Chondrocyte (in vitro differentiated cells): Measurements from ENCODE around the gene IRF2. TPM values are rescaled to one million over a fixed set of nuclear protein-coding genes. Genes with fewer than 3 reads are reported as not detected.

Experiments used
- DNase-seq: peaks from one replicate; pipeline ENCODE4 v3.0.0; 2021; ENCODE audit warnings: mixed read lengths, low spot score
- H3K27ac Mint-ChIP-seq: one replicate; pipeline ENCODE4 v1.8.0; 2021; ENCODE audit warnings: mild to moderate bottlenecking, moderate library complexity, mixed read lengths; ENCODE audit not compliant: unreplicated experiment
- H3K27me3 Mint-ChIP-seq: 2 replicates; pipeline ENCODE4 v1.8.0; 2021; ENCODE audit warnings: low read depth, mixed read lengths
- H3K36me3 Mint-ChIP-seq: 2 replicates; pipeline ENCODE4 v1.8.0; 2021; ENCODE audit warnings: low read depth, mixed read lengths
- H3K4me1 Mint-ChIP-seq: 2 replicates; pipeline ENCODE4 v1.8.0; 2021; ENCODE audit warnings: low read depth, mild to moderate bottlenecking, mixed read lengths
- H3K4me3 Mint-ChIP-seq: one replicate; pipeline ENCODE4 v1.8.0; 2021; ENCODE audit warnings: mild to moderate bottlenecking, moderate library complexity, mixed read lengths; ENCODE audit not compliant: unreplicated experiment
- H3K9me3 Mint-ChIP-seq: 2 replicates; pipeline ENCODE4 v1.8.0; 2021; ENCODE audit warnings: low read depth, mixed read lengths
- CTCF ChIP-seq: fragments of 200-600 bp; sonication (generic); IDR thresholded peaks from 2 replicates; pipeline ENCODE4 v1.5.0; 2021; ENCODE audit warnings: antibody characterized with exemption, mild to moderate bottlenecking, moderate library complexity
- total RNA-seq: library from RNA; stranded (reverse); gene quantifications from 3 replicates; pipeline ENCODE4 v1.2.1, GENCODE V29; 2021

The IRF2 gene
- total RNA-seq, 1 donor from 2014 or later = 13.2 TPM

- TF ChIP-seq CTCF = no peak
- no peak for DNase-seq
- no peaks in the 10 kb centered on the region for H3K36me3 Mint-ChIP-seq
- H3K9me3 Mint-ChIP-seq = no peaks in the 10 kb centered on the region
- H3K27ac Mint-ChIP-seq = no peak overlapping the region
- H3K27me3 Mint-ChIP-seq = no peaks in the 10 kb centered on the region
- H3K4me3 Mint-ChIP-seq = no peak overlapping the region
- no peaks in the 10 kb centered on the region for H3K4me1 Mint-ChIP-seq
Observed at GRCh38 chr4:184481544-184481943, 7.2 kb upstream of the IRF2 start.

GRCh38 chr4:184479516-184479950, 5.2 kb upstream of the IRF2 start:
- Mint-ChIP-seq H3K36me3 (no peaks in the 10 kb centered on the region), H3K4me3 (no peak overlapping the region), H3K27me3 (no peaks in the 10 kb centered on the region), H3K27ac (no peak overlapping the region), H3K4me1 (peaks cover 9% of the 10 kb centered on the region), H3K9me3 (no peaks in the 10 kb centered on the region)
- TF ChIP-seq CTCF = no peak
- DNase-seq = no peak

- Mint-ChIP-seq H3K4me1 (peaks cover 10% of the 10 kb centered on the region), H3K36me3 (no peaks in the 10 kb centered on the region), H3K4me3 (no peak overlapping the region), H3K27ac (no peak overlapping the region), H3K9me3 (no peaks in the 10 kb centered on the region), H3K27me3 (no peaks in the 10 kb centered on the region)
- DNase-seq = no peak
- no peak for TF ChIP-seq CTCF
Observed at GRCh38 chr4:184477201-184477999, 3.0 kb upstream of the IRF2 start.

GRCh38 chr4:184476695-184477094, 2.3 kb upstream of the IRF2 start:
- H3K4me3 Mint-ChIP-seq = no peak overlapping the region
- no peak for TF ChIP-seq CTCF
- H3K36me3 Mint-ChIP-seq = no peaks in the 10 kb centered on the region
- H3K27me3 Mint-ChIP-seq = no peaks in the 10 kb centered on the region
- no peaks in the 10 kb centered on the region for H3K9me3 Mint-ChIP-seq
- DNase-seq = no peak
- no peak overlapping the region for H3K27ac Mint-ChIP-seq
- peaks cover 17% of the 10 kb centered on the region for H3K4me1 Mint-ChIP-seq

- H3K27ac Mint-ChIP-seq = peak overlapping the region; percentile 94
- no peak for DNase-seq
- H3K4me1 Mint-ChIP-seq = peaks cover 17% of the 10 kb centered on the region
- no peak for TF ChIP-seq CTCF
- no peaks in the 10 kb centered on the region for H3K27me3 Mint-ChIP-seq
- H3K36me3 Mint-ChIP-seq = no peaks in the 10 kb centered on the region
- peak overlapping the region; percentile 89 for H3K4me3 Mint-ChIP-seq
- no peaks in the 10 kb centered on the region for H3K9me3 Mint-ChIP-seq
Observed at GRCh38 chr4:184475498-184475897, 1.1 kb upstream of the IRF2 start.
